Lung (tissue), 12 donors: ENCODE results near the gene TBC1D7. TPM values are rescaled to one million over a fixed set of nuclear protein-coding genes. Genes with fewer than 3 reads are reported as not detected.

Experiments used
- ATAC-seq: fragments of 200-7000 bp; cut with Tn5 transposase; one replicate; pipeline ENCODE4 v1.9.1; 2020; ENCODE audit warnings: moderate number of reproducible peaks; ENCODE audit not compliant: insufficient read depth, low FRiP score
- DNase-seq, 3 donors: peaks; one replicate each; pipeline ENCODE4 v3.0.0-alpha.2; 2013 to 2017
- H3K27ac ChIP-seq, 2 donors: one replicate each; pipeline ENCODE4 v1.5.1; 2013; ENCODE audit warnings: mild to moderate bottlenecking in 2 of 2, moderate library complexity in 2 of 2, control low read depth in 1 of 2, inconsistent platforms in 1 of 2, low read depth in 1 of 2, low read length in 1 of 2
- H3K27me3 ChIP-seq, 3 donors: one replicate each; pipeline ENCODE4 v1.5.1; 2013; ENCODE audit warnings: low read length in 2 of 3; ENCODE audit not compliant: control insufficient read depth in 3 of 3, insufficient read depth in 3 of 3
- H3K36me3 ChIP-seq, 4 donors: one replicate each; pipeline ENCODE4 v1.5.1; 2013; ENCODE audit warnings: low read length in 4 of 4, mild to moderate bottlenecking in 1 of 4, moderate library complexity in 1 of 4; ENCODE audit not compliant: control insufficient read depth in 4 of 4, insufficient read depth in 4 of 4
- H3K4me1 ChIP-seq, 5 donors: one replicate each; pipeline ENCODE4 v1.5.1; 2013; ENCODE audit warnings: low read length in 5 of 5, mild to moderate bottlenecking in 2 of 5, moderate library complexity in 1 of 5; ENCODE audit not compliant: control insufficient read depth in 5 of 5, insufficient read depth in 5 of 5
- H3K4me3 ChIP-seq: one replicate; pipeline ENCODE4 v1.5.1; 2013; ENCODE audit warnings: mild to moderate bottlenecking, control low read depth, moderate library complexity
- H3K9ac ChIP-seq, 2 donors: one replicate each; pipeline ENCODE4 v1.5.1; 2013; ENCODE audit warnings: low read length in 2 of 2, control low read depth in 1 of 2; ENCODE audit not compliant: insufficient read depth in 1 of 2
- H3K9me3 ChIP-seq, 4 donors: one replicate each; pipeline ENCODE4 v1.5.1; 2013; ENCODE audit warnings: low read length in 3 of 4, mild to moderate bottlenecking in 1 of 4, moderate library complexity in 1 of 4; ENCODE audit not compliant: control insufficient read depth in 4 of 4, insufficient read depth in 3 of 4
- WGBS, 2 donors: extraction: QIAGEN DNeasy Blood & Tissue Kit; methylation state at CpG; one replicate each; pipeline ENCODE4 v1.1.7; 2013; 5-methylcytosine and 5-hydroxymethylcytosine counted together
- polyA plus RNA-seq, 2 donors: library from polyadenylated mRNA; stranded (reverse); fragments of 200-250 nt; gene quantifications; one replicate each; pipeline ENCODE4 v1.2.1, GENCODE V29; 2013
- total RNA-seq, 2 donors: library from RNA; depleted of rRNA in 1 of 2; stranded (reverse); fragments of >200 nt in 1 of 2; gene quantifications; one replicate each; pipeline ENCODE4 v1.2.1, GENCODE V29; 2014 to 2021
- TF ChIP-seq, protein P1 (sequence below): IDR thresholded peaks from 2 replicates; pipeline ENCODE4 v1.5.1; 2012; ENCODE audit warnings: mild to moderate bottlenecking; ENCODE audit errors: control extremely low read depth, extremely low read depth
- donor health status: control.
- donor health status: control.
- donor health status: Bipolar disorder and iron deficiency.
- donor health status: healthy.
- donor health status: DM: yes; HTN: yes; CAD: no.

TBC1D7 gene
- total and polyA plus RNA-seq, 4 donors: 17.1 to 30.1 (median 19.9) TPM

GRCh38 chr6:13334953-13335352 is 6.6 kb upstream of the TBC1D7 start:
- Histone ChIP-seq H3K4me1 (peaks cover 0 to 6% (median 0%) of the 10 kb centered on the region in 5 donors), H3K4me3 (no peak overlapping the region), H3K9me3 (no peaks in the 10 kb centered on the region), H3K9ac (no peak overlapping the region), H3K27me3 (no peaks in the 10 kb centered on the region), H3K27ac (no peak overlapping the region), H3K36me3 (no peaks in the 10 kb centered on the region)
- 52 to 54% methylated on average over 3 of the region's 3 CpGs for WGBS, 2 donors
- no peak for DNase-seq
- TF ChIP-seq, protein P1, sequence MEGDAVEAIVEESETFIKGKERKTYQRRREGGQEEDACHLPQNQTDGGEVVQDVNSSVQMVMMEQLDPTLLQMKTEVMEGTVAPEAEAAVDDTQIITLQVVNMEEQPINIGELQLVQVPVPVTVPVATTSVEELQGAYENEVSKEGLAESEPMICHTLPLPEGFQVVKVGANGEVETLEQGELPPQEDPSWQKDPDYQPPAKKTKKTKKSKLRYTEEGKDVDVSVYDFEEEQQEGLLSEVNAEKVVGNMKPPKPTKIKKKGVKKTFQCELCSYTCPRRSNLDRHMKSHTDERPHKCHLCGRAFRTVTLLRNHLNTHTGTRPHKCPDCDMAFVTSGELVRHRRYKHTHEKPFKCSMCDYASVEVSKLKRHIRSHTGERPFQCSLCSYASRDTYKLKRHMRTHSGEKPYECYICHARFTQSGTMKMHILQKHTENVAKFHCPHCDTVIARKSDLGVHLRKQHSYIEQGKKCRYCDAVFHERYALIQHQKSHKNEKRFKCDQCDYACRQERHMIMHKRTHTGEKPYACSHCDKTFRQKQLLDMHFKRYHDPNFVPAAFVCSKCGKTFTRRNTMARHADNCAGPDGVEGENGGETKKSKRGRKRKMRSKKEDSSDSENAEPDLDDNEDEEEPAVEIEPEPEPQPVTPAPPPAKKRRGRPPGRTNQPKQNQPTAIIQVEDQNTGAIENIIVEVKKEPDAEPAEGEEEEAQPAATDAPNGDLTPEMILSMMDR: no peak
- ATAC-seq: no peak

GRCh38 chr6:13332349-13332706 is 4.0 kb upstream of the TBC1D7 start:
- peaks cover 0 to 3% (median 0%) of the 10 kb centered on the region in 4 donors for H3K36me3 ChIP-seq
- ATAC-seq (no peak), DNase-seq (no peak)
- H3K4me1 ChIP-seq: peaks cover 0 to 13% (median 0%) of the 10 kb centered on the region in 5 donors
- H3K9me3 ChIP-seq: no peaks in the 10 kb centered on the region
- H3K9ac ChIP-seq: no peak overlapping the region
- TF ChIP-seq, protein P1: no peak
- no peaks in the 10 kb centered on the region for H3K27me3 ChIP-seq
- H3K27ac ChIP-seq: no peak overlapping the region
- H3K4me3 ChIP-seq: no peak overlapping the region
- 79 to 94% methylated on average over 2 of the region's 2 CpGs for WGBS, 2 donors

- Histone ChIP-seq H3K4me1 (peaks cover 0 to 19% (median 0%) of the 10 kb centered on the region in 5 donors), H3K9ac (no peak overlapping the region), H3K27ac (peak overlapping the region in 1 of 2 donors; percentile 25), H3K4me3 (no peak overlapping the region), H3K27me3 (no peaks in the 10 kb centered on the region), H3K36me3 (peaks cover 0 to 3% (median 0%) of the 10 kb centered on the region in 4 donors), H3K9me3 (no peaks in the 10 kb centered on the region)
- TF ChIP-seq, protein P1: peak; percentile 38
- 58 to 65% methylated on average over 13 of the region's 13 CpGs for WGBS, 2 donors
- peak in 2 of 3 donors; percentile 39 to 51 for DNase-seq
- ATAC-seq: no peak
Observed at GRCh38 chr6:13331516-13332348, 3.4 kb upstream of the TBC1D7 start.
